ENCODE measurements around the gene BEND6. TPM values are rescaled to one million over a fixed set of nuclear protein-coding genes. Genes with fewer than 3 reads are reported as not detected.

BEND6 gene
- total RNA-seq, 6 experiments from 2014 or later: 9.4 to 11.0 (median 10.0) TPM

DNA sequence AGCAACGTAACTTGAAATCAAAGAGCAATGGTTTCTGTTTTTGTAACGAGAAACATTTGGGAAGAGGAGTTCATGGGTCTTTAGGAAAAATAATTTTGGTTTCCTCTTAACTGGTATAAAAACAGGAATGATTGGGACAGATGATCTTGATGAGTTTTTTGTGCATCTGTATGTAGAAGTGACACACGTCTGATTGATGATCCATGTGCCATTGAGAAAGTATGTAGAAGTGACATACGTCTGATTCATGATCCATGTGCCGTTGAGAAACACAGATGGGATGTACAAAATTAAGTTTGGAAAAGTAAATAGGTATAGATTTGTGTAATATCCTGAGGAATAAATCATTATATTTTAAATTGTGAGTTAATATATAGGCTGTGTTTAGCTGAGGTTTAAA is 93.7 kb downstream of the BEND6 start:
- Mint-ChIP-seq H3K27me3 (ENCODE audit: insufficient read depth) (peaks cover 12% of the 10 kb centered on the region), H3K4me3 (peak overlapping the region; percentile 86), H3K9me3 (no peaks in the 10 kb centered on the region), H3K27ac (peak overlapping the region; percentile 50), H3K4me1 (ENCODE audit: low read depth) (peaks cover 35% of the 10 kb centered on the region), H3K36me3 (ENCODE audit: low read depth) (peaks cover 37% of the 10 kb centered on the region)
- no peak for DNase-seq
- TF ChIP-seq, protein P1, sequence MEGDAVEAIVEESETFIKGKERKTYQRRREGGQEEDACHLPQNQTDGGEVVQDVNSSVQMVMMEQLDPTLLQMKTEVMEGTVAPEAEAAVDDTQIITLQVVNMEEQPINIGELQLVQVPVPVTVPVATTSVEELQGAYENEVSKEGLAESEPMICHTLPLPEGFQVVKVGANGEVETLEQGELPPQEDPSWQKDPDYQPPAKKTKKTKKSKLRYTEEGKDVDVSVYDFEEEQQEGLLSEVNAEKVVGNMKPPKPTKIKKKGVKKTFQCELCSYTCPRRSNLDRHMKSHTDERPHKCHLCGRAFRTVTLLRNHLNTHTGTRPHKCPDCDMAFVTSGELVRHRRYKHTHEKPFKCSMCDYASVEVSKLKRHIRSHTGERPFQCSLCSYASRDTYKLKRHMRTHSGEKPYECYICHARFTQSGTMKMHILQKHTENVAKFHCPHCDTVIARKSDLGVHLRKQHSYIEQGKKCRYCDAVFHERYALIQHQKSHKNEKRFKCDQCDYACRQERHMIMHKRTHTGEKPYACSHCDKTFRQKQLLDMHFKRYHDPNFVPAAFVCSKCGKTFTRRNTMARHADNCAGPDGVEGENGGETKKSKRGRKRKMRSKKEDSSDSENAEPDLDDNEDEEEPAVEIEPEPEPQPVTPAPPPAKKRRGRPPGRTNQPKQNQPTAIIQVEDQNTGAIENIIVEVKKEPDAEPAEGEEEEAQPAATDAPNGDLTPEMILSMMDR (IDR thresholded peaks at IDR 0.05): no peak

DNA sequence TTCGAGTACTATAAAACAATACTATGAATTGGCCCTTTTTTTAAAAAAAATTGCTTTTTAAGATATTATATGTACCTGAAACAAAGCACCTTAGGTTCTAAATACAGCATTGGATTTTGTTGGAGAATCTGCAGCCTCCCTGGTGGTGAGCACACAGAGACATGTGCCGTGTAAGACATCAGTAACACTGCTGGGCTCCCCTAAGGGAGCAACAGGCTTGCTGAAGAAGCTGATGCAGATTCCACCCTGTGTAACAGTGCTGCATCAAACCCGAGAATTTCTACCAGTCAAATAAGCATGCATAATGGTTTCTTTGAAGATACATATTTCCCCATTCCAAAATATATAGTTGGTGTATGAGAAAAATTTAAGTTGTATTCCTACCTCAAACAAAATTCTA is 108.9 kb downstream of the BEND6 start:
- no peaks in the 10 kb centered on the region for H3K9me3 Mint-ChIP-seq
- no peak overlapping the region for H3K27ac Mint-ChIP-seq
- TF ChIP-seq, protein P1 (IDR thresholded peaks at IDR 0.05): no peak
- H3K36me3 Mint-ChIP-seq (ENCODE audit: low read depth): peaks cover 22% of the 10 kb centered on the region
- H3K27me3 Mint-ChIP-seq (ENCODE audit: insufficient read depth): no peaks in the 10 kb centered on the region
- no peak for DNase-seq
- H3K4me3 Mint-ChIP-seq: no peak overlapping the region
- H3K4me1 Mint-ChIP-seq (ENCODE audit: low read depth): peaks cover 22% of the 10 kb centered on the region

DNA sequence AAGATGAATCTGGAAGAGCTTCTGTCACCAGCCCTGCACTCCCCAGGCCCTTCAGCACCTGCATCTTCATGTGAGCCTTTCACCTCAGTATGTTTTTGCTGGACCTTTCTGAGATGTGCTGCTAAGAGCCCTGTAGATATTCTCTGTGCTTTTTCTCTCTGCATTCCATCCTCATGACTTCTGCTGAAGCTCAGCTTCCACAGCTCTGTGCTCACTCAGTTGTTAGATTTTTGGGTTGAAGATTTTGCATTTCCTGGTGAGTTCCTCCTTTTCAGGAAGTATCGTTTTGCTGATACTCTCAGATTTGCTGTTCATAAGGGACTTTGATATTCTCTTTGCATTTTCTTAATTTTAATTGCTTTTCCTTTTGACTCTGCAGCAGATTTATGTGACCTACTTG is 109.9 kb downstream of the BEND6 start:
- peak overlapping the region; percentile 70 for H3K27ac Mint-ChIP-seq
- peak; percentile 28 for DNase-seq
- peaks cover 19% of the 10 kb centered on the region for H3K36me3 Mint-ChIP-seq (ENCODE audit: low read depth)
- no peaks in the 10 kb centered on the region for H3K9me3 Mint-ChIP-seq
- H3K4me3 Mint-ChIP-seq: no peak overlapping the region
- TF ChIP-seq, protein P1 (IDR thresholded peaks at IDR 0.05): no peak
- peaks cover 22% of the 10 kb centered on the region for H3K4me1 Mint-ChIP-seq (ENCODE audit: low read depth)
- H3K27me3 Mint-ChIP-seq (ENCODE audit: insufficient read depth): no peaks in the 10 kb centered on the region

DNA sequence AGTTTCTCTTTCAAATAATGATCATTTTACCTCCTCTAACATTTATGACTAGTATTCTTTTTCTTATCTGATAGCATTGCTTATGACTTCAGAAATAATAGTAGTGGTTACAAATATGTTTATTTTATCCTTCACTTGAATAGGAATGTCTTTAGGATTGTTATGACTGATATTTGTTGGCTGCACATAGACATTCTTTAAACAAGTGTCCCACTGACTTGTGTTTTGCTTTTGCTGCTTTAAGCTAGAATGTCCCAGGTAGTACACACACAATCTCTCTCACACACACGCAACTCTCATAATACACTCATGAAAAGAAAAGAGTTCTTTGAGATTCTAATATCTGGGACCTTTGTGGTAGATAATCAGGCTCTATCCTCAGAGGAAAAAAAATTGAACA is 113.2 kb downstream of the BEND6 start:
- Mint-ChIP-seq H3K4me1 (ENCODE audit: low read depth) (peaks cover 22% of the 10 kb centered on the region), H3K36me3 (ENCODE audit: low read depth) (peaks cover 4% of the 10 kb centered on the region), H3K4me3 (no peak overlapping the region), H3K27ac (no peak overlapping the region), H3K27me3 (ENCODE audit: insufficient read depth) (no peaks in the 10 kb centered on the region), H3K9me3 (no peaks in the 10 kb centered on the region)
- no peak for DNase-seq
- TF ChIP-seq, protein P1 (IDR thresholded peaks at IDR 0.05): no peak

DNA sequence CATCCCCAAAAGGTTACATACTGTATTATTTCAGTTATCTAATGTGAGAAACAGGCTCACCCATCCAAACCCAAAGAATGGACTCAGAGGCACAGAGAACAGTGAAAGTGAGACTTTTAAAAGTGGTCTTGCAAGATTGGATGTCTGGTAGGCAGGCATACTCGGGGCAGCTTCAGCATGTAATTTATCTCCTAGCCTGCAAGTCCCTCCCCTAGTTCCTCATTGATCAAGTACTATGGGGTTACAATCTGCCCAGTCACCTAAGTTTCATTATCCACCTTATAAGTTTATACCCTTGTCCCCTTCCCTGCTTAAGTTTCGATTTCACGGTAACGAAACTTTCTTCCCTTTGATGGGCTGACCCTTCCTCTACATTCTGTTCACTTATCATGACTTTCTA is 114.3 kb downstream of the BEND6 start:
- TF ChIP-seq, protein P1 (IDR thresholded peaks at IDR 0.05): no peak
- Mint-ChIP-seq H3K36me3 (ENCODE audit: low read depth) (peaks cover 10% of the 10 kb centered on the region), H3K4me3 (no peak overlapping the region), H3K27me3 (ENCODE audit: insufficient read depth) (no peaks in the 10 kb centered on the region), H3K4me1 (ENCODE audit: low read depth) (peaks cover 18% of the 10 kb centered on the region), H3K9me3 (no peaks in the 10 kb centered on the region), H3K27ac (no peak overlapping the region)
- DNase-seq: no peak

DNA sequence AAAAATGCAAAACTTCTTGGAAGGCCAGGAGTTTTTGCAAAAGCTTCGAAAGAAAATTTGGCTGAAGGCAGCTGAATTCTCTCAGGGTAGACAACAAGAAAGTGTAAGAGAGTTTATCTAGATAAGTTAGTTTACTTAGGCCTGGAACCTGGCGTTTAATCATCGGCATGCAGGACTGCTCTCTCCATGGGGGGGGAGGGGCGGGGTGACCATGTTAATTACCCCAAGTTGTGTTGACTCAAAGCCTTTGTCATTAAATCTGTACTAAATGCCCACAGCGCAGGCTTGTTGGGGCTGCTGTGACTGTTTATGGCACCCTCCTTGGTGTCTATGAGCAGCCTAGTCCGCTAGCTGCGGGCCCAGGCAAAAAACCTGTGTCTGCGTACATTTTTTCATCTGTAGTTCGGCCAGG is 115.0 kb downstream of the BEND6 start:
- no peak for DNase-seq
- Mint-ChIP-seq H3K27me3 (ENCODE audit: insufficient read depth) (no peaks in the 10 kb centered on the region), H3K36me3 (ENCODE audit: low read depth) (peaks cover 10% of the 10 kb centered on the region), H3K9me3 (no peaks in the 10 kb centered on the region), H3K27ac (no peak overlapping the region), H3K4me3 (no peak overlapping the region), H3K4me1 (ENCODE audit: low read depth) (peaks cover 11% of the 10 kb centered on the region)
- TF ChIP-seq, protein P1 (IDR thresholded peaks at IDR 0.05): no peak

All from HFFc6 (cell line).